Measurements from ENCODE around the gene ZBTB5.

GRCh38 chr9:37437010-37437409 is 28.2 kb downstream of the ZBTB5 start:
- no peak for TF ChIP-seq POLR2A (IDR thresholded peaks at IDR 0.05; ENCODE audit: low read depth, low read length)
- no peak for TF ChIP-seq POLR2AphosphoS5 (IDR thresholded peaks at IDR 0.05; ENCODE audit: insufficient read depth, low read depth, low read length)
- TF ChIP-seq CTCF (IDR thresholded peaks at IDR 0.05; ENCODE audit: extremely low read depth in 1 of 2, insufficient read depth in 1 of 2, low read depth in 1 of 2, low read length in 2 of 2): no peak
- TF ChIP-seq FOS (IDR thresholded peaks at IDR 0.05; ENCODE audit: borderline replicate concordance, insufficient read depth, low read length): no peak
- TF ChIP-seq EZH2 (IDR thresholded peaks at IDR 0.05; ENCODE audit: borderline replicate concordance, low read depth, low read length, severe bottlenecking): no peak
- no peak for TF ChIP-seq MAX (IDR thresholded peaks at IDR 0.05; ENCODE audit: insufficient read depth, insufficient read length)
- TF ChIP-seq JUN (IDR thresholded peaks at IDR 0.05; ENCODE audit: borderline replicate concordance, insufficient read depth, insufficient read length, low read depth): no peak

Measured in endothelial cell of umbilical vein (primary cell).